T1000 (cell line): ENCODE measurements around the gene GPX3.

ENCODE experiments used
- DNase-seq: peaks from one replicate; lab custom pipeline; 2025; ENCODE audit warnings: mixed read lengths; lab: John Stamatoyannopoulos, UW

GPX3 gene, protein sequence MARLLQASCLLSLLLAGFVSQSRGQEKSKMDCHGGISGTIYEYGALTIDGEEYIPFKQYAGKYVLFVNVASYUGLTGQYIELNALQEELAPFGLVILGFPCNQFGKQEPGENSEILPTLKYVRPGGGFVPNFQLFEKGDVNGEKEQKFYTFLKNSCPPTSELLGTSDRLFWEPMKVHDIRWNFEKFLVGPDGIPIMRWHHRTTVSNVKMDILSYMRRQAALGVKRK

DNA sequence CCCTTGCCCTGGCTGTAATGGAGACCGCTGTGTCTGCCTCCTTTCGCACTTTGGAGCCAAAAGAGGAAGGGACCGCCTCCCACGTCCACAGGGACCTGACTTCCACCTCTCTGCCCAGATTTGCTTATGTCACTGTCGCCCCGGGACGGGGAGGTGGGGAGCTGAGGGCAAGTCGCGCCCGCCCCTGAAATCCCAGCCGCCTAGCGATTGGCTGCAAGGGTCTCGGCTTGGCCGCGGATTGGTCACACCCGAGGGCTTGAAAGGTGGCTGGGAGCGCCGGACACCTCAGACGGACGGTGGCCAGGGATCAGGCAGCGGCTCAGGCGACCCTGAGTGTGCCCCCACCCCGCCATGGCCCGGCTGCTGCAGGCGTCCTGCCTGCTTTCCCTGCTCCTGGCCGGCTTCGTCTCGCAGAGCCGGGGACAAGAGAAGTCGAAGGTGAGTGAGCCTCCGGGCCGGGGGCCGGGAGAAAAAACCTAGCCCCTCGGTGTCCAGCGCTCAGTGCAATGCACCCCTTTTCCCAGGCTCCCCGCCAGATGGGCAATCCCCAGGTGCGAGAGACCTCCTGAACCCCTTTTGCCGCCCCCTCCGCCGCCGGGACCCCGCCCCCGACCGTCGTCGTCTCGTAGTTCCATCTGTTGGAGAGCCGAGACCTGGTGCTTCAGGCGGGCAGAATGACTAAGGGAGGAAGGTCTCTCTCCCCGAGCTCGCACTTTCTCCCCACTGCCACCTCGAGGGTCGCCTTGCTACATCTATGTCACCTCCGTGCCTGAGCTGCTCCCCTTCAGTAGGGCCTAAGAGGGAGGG lies at the start of gene GPX3:
GPX3 (plus strand) TSS at position 288 of the 807 bp plus-strand sequence; CDS start at position 352, 64 bp downstream.
- DNase-seq = peak; percentile 23

DNA sequence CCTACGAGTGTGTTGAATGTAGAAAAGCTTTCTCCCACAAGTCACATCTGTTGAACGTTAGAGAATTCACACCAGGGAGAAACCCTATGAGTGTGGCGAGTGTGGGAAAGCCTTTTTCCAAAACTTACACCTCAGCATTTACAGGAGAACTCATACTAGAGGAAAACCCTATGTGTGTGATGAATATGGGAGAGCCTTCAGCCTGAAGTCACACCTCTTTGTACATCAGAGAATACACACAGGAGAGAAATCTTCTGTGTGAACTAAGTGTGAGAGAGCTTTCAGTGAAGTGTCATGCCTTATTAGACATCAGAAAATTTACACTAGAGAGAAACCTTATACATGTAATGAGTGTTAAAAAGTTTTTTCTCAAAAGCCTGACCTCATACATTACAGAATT lies 41.8 kb upstream of the GPX3 start:
- no peak for DNase-seq

DNA sequence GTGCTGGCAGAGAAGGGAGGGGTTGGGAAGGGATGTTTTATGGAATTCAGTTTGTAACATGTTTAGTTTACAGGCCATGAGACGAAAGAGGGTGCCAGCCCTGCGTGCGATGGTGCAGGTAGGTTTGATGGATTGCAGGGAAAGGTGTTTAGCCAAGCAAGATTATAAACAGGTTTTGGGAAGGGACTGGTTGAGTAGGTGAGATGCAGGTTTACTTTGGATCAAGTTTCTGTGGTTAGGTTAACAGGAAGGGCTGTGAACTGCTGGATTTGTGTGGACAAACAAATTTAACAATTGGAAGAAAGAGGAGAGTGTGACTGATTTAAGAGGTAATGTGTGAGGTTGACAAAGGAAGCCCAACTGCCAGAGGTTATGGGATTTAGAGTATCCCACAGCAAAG lies 32.6 kb upstream of the GPX3 start:
- no peak for DNase-seq

DNA sequence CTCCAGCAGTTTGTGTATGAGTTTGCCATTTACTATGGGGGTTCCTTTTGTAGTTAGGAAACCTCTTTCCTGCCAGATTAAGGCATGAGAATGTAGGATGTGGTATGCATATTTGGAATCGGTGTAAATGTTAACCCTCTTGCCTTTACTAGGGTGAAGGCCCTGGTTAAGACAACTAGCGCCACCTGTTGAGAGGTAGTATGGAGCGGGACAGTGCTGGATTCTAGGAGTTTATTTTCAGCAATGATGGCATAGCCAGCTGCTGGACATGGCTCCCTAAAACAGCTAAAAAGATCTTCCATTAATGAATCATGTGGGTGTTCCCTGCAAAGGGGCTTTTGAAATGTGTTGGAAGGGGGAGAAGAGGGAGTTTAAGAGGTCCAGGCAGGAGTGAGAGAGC lies 30.7 kb upstream of the GPX3 start:
- DNase-seq = no peak

DNA sequence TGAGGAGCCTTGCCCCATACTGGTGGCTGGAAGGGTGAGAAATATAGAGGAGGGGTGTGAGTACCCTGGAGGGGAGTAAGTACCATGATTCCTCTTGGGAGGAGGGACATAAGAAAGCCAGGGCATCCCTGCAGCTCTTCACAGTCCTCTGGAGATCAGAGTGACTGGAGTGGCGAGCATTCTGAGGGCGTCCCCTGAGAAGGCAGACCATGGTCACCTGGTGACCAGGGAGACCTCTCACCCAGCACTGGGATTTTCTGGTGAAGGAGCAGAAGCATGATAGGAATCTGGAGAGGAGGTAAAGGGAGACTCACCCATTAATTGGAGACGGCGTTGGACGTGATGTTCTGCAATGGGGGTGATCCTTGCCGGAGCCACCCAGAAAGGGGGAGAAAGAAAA lies 27.7 kb upstream of the GPX3 start:
- no peak for DNase-seq

DNA sequence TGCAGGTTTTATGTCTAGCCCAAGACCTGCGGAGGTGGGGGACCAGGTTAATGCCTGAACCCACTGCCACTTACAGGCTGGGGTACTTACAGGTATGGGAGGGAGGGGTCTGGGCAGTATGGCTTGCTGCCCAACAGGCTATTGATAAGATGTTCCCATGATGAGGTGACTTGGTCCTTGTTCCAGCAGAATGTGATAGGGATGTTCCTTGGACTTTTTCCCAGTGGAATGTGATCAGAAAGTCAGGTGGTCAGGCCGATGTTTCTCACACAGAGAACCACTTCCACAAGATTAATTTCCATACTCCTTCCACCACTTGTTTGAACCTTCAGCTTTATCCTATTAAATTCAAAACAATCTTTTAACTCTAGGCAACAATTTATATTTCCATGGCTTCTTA lies 27.0 kb upstream of the GPX3 start:
- no peak for DNase-seq

DNA sequence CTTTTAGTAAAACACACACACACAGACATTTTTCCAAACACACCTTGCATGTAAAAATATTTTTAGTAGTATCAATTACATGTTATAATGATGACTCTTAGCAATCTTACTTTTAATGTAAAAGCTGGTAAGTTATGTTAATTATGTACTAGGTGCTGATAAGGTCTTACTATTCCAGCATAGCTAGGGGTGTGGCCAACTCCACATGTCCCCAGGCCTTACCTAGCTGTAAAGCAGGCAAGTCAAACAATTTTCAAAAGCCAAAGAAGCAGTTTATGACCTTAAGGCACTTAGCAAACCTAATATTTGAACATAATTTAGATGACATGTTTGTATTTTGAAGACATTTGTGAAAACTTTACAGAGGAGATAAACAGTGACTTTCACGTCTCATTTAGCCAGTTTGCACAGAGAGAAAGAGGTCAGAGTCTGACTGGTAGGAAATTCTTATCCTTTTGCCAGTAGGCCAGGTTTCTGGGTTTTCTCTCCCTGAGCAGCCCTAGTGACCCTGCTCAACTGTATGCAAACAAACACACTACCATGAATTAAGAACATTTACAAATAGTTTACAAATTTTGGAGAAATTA lies 26.5 kb upstream of the GPX3 start:
- no peak for DNase-seq

DNA sequence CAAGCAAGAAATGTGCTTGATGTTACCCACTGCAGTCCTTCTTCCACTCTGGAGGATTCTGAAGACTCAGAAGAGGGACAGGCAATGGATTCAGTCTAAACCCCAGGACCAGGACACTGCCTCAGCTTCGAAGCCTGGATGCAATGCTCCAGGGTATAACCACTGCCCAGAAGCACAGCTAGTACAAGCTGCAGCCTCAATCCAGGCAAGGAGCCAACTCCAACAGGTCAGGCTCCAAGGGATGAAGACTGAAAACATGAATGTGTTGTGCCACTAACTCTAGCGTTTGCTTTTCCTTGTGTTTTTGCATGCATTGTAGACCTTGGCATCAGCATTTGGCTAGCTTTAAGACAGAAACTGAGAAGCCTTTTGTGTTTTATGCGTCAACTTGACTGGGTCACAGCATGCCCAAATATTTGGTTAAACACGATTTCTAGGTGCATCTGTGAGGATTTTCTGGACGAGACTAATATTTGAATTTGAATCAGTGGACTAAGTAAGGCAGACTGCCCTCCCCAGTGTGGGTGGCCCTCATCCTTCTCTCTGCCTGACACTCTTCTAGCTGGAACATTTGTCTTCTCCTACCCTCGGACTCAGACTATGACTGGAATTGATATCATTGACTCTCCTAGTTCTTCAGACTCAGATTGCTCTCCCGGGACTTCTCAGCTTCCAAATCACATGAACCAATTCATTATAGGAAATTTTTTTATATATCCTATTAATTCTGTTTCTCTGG lies 20.5 kb upstream of the GPX3 start:
- DNase-seq = no peak

DNA sequence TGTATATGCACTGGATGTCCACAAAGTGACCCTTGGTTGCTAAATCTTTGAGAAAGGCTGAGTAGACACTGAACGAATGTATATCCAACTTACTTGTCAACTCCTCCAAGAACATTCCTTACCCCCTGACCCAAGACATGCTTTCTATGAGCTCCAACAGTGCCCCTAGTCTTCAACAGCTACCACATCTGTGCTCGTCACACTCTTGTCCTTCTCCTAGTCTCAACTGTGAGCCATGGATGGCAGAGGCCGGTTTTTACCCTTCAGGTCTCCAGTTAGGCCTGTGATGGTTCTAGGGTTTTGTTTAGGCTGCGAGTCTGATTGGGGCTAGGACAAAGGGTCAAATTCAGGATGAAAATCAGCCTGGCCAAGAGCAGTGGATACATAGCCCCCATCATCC lies 19.0 kb upstream of the GPX3 start:
- no peak for DNase-seq

DNA sequence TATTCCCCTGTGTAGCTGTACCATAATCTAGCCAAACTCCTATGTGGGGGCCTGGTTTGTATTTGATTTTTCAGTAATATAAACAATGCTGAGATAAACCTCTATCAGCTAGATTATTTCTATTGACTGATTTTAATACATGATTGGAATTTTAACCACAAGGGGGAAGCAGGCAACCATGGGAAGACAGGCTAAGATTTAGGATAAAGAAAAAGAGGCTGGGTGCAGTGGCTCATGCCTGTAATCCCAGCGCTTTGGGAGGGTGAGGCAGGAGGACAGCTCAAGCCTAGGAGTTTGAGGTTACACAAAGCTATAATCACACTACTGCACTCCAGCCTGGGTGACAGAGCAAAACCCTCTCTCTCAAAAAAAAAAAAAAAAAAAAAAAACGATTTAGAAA lies 18.1 kb upstream of the GPX3 start:
- DNase-seq = no peak

DNA sequence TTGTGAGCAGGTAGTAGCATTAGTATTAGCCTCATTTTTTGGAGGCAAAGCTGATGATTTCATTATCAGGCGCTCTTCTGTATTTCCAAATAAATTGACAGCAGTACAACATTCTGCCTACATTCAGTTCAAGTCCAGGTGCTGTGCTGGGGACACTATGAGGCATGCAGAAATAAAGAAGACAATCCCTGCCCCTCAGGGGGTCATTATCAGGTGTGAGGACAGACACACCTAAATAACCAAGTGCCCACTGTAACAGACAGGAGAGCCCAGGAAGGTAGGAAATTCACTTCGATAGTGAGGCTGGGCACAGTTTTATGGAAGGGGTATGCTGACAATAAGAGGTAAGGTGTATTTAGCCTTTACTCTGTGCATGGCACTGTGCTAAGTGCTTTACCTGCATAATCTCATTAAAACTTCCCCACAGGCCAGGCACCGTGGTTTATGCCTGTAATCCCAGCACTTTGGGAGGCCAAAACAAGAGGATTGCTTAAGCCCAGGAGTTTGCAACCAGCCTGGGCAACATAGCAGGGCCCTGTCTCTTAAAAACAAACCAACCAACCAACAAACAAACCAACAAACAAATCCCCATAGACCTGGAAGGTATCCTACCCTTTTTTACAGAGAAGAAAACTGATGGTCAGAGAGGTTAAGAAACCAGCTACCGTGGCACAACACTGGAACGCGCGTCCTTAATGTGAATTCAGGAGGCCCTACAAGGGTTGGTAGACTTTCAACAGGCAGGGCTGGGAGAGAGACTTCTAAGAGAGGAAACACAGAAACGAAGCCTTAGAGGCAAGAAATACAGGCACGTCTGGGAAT lies 17.5 kb upstream of the GPX3 start:
- DNase-seq = no peak

DNA sequence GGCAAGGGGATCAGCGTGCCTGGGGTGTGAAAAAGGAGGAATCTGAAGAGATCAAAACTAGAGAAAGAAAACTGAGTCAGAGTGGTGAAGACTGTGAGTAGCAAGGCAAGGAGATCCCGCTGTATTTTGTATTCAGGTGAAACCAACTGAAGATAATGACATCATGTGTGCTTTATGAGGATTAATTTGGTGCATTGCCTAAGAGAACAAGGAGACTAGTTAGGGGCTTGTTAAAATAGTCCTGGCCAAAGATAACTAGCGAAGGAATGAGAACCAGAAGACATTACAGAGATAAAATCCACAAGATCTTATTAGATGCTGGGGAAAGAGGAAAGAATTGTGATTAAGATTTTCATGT lies 16.9 kb upstream of the GPX3 start:
- DNase-seq = no peak

DNA sequence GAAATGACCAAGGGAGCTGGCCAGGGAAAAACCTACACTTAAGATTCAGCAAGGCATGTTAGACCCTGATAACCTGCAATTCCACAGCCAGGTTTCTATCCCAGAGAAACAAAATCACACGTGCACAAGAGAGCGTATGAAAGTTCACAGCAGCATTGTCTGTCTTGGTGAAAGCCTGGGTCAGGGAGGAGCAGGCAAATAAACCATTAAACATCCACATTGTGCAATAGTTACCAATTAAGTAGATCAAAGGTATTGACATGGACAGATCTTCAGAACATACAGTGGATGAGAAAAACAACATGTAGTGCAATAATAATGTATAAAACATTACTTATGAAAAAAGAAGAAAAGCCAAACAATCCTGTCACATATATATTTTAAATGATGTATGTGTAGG lies 15.9 kb upstream of the GPX3 start:
- no peak for DNase-seq

DNA sequence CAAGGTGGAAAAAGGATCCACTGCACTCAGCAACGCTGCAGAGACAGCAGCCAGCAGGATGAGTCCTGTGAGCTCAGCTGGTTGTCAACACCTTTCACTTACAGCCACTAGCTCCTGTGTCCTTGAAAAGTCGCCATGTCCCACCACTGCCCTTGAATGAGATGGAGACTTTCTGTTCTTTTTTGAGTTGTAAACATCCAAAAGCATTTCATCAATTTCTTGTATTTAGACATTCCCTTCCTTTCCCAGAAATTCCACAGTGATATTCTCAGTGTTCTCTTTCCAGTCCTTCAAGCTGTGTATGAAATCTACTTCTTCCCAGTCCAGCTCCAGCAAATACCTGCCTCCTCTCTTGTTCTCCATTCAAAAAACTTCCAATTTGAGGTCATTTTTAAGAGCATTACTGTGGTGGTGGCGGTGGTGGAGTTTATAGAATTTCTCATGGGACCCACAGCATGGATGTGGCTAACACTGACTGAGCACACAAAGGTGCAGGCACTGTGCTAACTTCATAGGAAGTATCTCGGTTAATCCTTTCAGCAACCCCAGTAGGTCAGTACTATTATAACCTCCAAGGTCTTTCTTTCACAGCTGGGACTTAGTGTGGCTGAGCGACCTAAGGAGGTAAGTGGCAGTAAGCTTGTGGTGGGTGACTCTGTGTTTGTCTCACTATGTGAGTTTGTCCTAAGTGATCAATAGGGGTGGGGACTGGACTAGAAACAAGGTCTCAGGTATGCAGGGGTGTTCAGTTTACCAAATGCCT lies 15.0 kb upstream of the GPX3 start:
- DNase-seq = no peak

DNA sequence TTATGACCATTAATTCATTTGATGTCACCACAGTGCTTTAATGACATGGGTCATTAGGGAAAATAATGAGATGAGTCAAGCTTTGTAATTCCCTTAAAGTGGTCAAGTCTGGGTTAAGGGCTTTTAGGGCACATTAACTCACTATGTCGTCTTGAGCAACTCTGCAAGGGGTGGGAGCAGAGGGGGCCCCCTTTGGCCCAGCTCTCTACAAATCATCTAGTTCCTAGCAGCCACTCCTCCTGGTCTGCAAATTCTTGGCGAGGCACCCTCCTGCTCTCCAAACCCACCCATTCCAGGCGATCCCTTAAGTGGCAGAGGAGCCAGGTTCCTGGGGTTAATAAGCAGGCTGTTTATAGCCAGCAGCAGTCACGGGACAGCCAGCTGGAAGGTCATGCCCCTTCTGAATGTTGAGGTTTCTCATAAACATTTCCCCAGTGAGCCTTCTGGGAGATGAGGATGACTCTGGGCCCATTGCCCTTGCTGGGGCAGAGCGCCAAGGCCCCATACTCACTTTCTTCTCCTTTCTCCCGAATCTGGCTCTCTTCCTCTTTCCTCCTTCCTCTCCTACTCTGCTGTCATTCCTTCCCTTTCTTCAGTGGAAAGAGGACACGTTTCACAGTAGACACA lies 14.3 kb upstream of the GPX3 start:
- DNase-seq = peak; percentile 62

DNA sequence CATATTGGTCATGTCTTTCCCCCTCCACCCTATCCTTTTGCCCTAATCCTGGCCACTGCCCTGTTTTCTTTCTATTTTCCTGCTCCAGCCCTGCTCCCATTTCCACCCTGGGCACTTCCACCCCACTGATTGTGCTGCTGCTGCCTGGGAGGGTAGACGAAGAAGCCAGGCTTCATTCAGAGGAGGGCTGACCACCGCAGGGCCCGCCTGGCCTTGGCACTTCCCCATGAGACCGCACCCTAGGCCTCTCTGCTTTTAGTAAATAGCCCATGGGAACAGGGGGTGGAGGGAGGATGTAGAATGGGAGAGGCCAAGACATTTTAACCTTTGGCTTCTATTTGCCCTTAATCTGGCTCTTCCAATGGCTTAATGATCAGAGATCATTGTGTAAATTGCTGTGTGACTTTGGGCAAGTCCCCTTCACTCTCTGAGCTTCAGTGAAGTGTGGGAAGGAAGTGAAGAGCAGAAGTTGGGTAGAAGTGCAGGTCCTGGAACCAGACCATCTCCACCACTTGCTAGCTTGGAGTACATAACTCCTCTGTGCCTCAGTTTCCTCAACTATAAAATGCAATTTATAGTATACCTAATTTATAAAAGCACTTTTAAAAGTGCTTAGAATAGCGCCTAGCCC lies 13.6 kb upstream of the GPX3 start:
- DNase-seq = no peak

DNA sequence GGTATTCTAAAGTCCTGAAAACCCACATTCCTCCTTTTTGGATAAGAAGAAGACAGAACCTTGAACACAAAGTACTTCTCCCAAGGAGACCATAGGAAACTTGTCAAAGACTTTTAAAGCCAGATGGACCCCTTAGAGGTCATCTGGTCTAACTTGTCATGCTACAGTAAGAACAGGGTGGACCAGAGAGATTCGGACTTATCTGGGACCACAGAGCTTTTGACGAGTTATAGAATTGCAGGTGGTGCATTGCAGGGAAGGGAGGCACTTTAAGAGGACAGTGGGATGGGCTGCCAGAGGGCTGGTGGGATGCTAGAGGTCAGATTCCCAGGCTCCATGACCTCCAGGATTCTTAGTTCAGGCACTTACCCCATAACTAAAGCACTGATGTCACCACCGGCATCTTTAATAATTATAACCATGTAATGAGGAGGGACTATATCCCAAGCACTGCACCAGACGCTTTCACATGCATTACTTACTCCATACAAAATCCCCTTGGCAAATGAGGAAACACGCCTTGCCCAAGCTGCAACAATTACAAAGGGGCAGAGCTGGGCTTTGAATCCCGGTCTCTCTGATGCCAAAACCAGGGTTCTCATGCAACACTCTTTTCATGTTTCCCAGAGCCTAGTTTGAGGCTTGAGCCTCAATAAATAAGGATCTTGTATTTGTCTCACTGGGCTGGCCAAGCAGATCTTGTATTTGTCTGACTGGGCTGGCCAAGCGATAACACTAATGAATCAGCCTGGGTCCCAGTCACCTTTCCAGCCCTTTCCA lies 12.8 kb upstream of the GPX3 start:
- DNase-seq = no peak

DNA sequence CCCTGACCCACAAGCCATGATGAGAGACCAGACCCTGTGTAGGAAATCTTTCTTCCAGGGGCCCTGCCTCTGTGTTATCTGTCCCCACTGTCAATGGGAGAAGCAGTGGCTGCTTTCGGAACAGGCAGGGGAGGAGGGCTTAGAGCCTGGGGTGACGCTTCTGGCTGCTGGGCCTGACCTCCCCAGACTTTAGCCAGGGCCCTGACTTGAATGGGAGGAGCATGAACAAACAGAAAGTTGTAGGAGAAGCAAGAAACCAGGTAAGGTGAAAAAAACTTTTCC lies 12.2 kb upstream of the GPX3 start:
- no peak for DNase-seq

DNA sequence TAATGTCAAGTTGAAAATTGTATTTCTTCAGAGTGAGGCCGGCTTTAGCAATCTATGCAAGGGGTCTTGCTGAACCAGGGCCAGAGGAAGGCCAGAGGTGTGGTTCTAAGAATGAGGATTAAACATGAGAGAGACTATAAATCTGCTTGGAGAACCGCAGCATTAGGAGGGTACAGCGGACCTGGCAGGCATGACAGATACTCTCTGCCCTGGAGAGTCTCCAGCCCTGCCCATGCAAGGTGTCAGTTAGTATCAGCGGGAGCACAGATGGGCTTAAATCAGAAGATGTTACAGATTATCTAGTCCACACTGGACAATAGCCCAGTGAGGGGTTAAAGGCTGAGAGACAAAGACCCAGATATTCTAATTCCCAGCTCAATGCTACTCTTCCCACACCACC lies 11.5 kb upstream of the GPX3 start:
- DNase-seq = no peak

DNA sequence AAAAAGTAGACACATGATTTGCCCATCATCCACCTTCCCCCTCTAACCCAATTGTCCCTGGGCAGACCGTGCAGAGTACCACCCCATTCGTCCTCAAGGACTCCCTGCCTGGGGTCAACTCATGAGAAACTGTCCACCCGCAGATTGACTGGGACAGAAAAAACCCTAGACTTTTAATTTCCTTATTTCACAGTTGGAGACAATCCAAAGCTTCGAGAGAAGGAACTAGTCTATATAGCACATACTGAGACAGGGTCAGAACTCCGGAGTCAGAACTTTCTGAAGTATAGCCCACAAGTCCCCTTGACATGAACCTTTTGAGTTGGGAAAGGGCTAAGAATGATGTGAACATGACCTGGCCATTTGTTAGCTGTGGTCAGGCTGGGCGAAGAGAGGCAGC lies 7.5 kb upstream of the GPX3 start:
- DNase-seq = no peak
